HG02610 (cell line): ENCODE results near the gene CFAP52.
"Not testable (repeated sequence)": the region's sequence is repeated elsewhere in the genome, so short reads cannot be mapped to it uniquely, and the experiment has no call there.

ENCODE experiments used
- ATAC-seq: cut with Tn5 transposase; IDR thresholded peaks from one replicate; pipeline ENCODE4 v1.9.1; 2021; ENCODE audit warnings: mild to moderate bottlenecking, moderate library complexity; ENCODE audit not compliant: unreplicated experiment

Gene CFAP52

GRCh38 chr17:9644910-9645751, 68.7 kb downstream of the CFAP52 start, which contains the start of gene USP43:
TSS of gene USP43 (plus strand) at chr17:9645517. CDS start at chr17:9645633, 116 bp downstream.
- no peak for ATAC-seq

- ATAC-seq, result no peak
Measured at GRCh38 chr17:9645851-9646545, 69.6 kb downstream of the CFAP52 start.

- ATAC-seq, result no peak
Measured at GRCh38 chr17:9646546-9646885, 70.1 kb downstream of the CFAP52 start.

- ATAC-seq, result no peak
Measured at GRCh38 chr17:9647014-9647413, 70.6 kb downstream of the CFAP52 start.

- no peak for ATAC-seq
Measured at GRCh38 chr17:9648521-9649110, 72.2 kb downstream of the CFAP52 start.

GRCh38 chr17:9658593-9659211, 82.3 kb downstream of the CFAP52 start:
- ATAC-seq, result no peak

GRCh38 chr17:9661027-9661426, 84.6 kb downstream of the CFAP52 start:
- ATAC-seq, result no peak

- ATAC-seq, result not testable (repeated sequence)
Measured at GRCh38 chr17:9663511-9663910, 87.1 kb downstream of the CFAP52 start.

GRCh38 chr17:9666461-9667050, 90.1 kb downstream of the CFAP52 start:
- no peak for ATAC-seq

- no peak for ATAC-seq
Measured at GRCh38 chr17:9668517-9668916, 92.1 kb downstream of the CFAP52 start.

- ATAC-seq, result no peak
Measured at GRCh38 chr17:9669551-9670008, 93.1 kb downstream of the CFAP52 start.

- ATAC-seq, result no peak
Measured at GRCh38 chr17:9670596-9670995, 94.2 kb downstream of the CFAP52 start.

GRCh38 chr17:9671559-9671958, 95.1 kb downstream of the CFAP52 start:
- ATAC-seq, result no peak

- no peak for ATAC-seq
Measured at GRCh38 chr17:9672266-9672665, 95.8 kb downstream of the CFAP52 start.

- ATAC-seq, result no peak
Measured at GRCh38 chr17:9672691-9673090, 96.2 kb downstream of the CFAP52 start.

GRCh38 chr17:9676084-9676483, 99.6 kb downstream of the CFAP52 start:
- no peak for ATAC-seq

GRCh38 chr17:9676820-9677310, 100.4 kb downstream of the CFAP52 start:
- peak; percentile 75 for ATAC-seq

- ATAC-seq, result no peak
Measured at GRCh38 chr17:9677411-9677810, 101.0 kb downstream of the CFAP52 start.

GRCh38 chr17:9677896-9678295, 101.5 kb downstream of the CFAP52 start:
- ATAC-seq, result no peak

GRCh38 chr17:9684955-9685621, 108.6 kb downstream of the CFAP52 start:
- no peak for ATAC-seq
